Upper lobe of left lung (tissue), 4 donors: ENCODE data around the gene XKR7.

Experiments used
- CTCF ChIP-seq, 6 experiments: fragments of 450-650 bp in 4 of 6; fragments of 200-600 bp in 2 of 6; sonication (generic) in 2 of 6; IDR thresholded peaks; one replicate each; pipeline ENCODE4 v1.5.1; 2016 to 2019; ENCODE audit warnings: antibody characterized with exemption in 6 of 6
- POLR2AphosphoS5 ChIP-seq, 2 donors: sonication (generic); formaldehyde crosslinking; IDR thresholded peaks; one replicate each; pipeline ENCODE4 v1.5.1; 2017; ENCODE audit warnings: antibody characterized with exemption in 2 of 2

GRCh38 chr20:31933698-31934097 is 34.3 kb upstream of the XKR7 start:
- TF ChIP-seq POLR2AphosphoS5 (IDR thresholded peaks at IDR 0.05) (no peak), CTCF (IDR thresholded peaks at IDR 0.05) (no peak)
